Astrocyte (in vitro differentiated cells and primary cell): ENCODE data around the gene DENR. TPM values are rescaled to one million over a fixed set of nuclear protein-coding genes. Genes with fewer than 3 reads are reported as not detected.

ENCODE experiments used
- DNase-seq: peaks from one replicate; pipeline ENCODE4 v3.0.0-alpha.2; 2010; ENCODE audit warnings: low read depth
- FAIRE-seq: peaks from 2 replicates; lab custom pipeline; 2011; peaks lifted over from hg19 to GRCh38; lab: Jason Lieb, UNC
- H2AFZ ChIP-seq: 2 replicates; pipeline ENCODE4 v1.6.0; 2012; ENCODE audit warnings: low read depth, low read length, inconsistent platforms
- H3K27ac ChIP-seq: 2 replicates; pipeline ENCODE4 v1.5.1; 2011; ENCODE audit warnings: low read depth, low read length, inconsistent platforms
- H3K27me3 ChIP-seq: 2 replicates; pipeline ENCODE4 v1.6.0; 2011; ENCODE audit warnings: low read length, inconsistent platforms; ENCODE audit not compliant: insufficient read depth
- H3K36me3 ChIP-seq: 2 replicates; pipeline ENCODE4 v1.5.1; 2011; ENCODE audit warnings: low read length, inconsistent platforms; ENCODE audit not compliant: insufficient read depth
- H3K4me1 ChIP-seq: 2 replicates; pipeline ENCODE4 v1.5.1; 2011; ENCODE audit warnings: low read length, inconsistent platforms; ENCODE audit not compliant: insufficient read depth
- H3K4me2 ChIP-seq: 2 replicates; pipeline ENCODE4 v1.6.0; 2012; ENCODE audit warnings: low read length, inconsistent platforms
- H3K4me3 ChIP-seq: 2 replicates; pipeline ENCODE4 v1.5.1; 2011; ENCODE audit warnings: low read depth, mild to moderate bottlenecking, low read length, inconsistent platforms; ENCODE audit not compliant: insufficient read depth
- H3K79me2 ChIP-seq: 2 replicates; pipeline ENCODE4 v1.6.0; 2012; ENCODE audit warnings: mild to moderate bottlenecking, low read length, inconsistent platforms; ENCODE audit not compliant: insufficient read depth
- H3K9ac ChIP-seq: 2 replicates; pipeline ENCODE4 v1.6.0; 2012; ENCODE audit warnings: mild to moderate bottlenecking, low read length, inconsistent platforms
- H3K9me3 ChIP-seq: 2 replicates; pipeline ENCODE4 v1.5.1; 2012; ENCODE audit warnings: low read depth, mild to moderate bottlenecking, low read length, inconsistent platforms; ENCODE audit not compliant: insufficient read depth
- H4K20me1 ChIP-seq: 2 replicates; pipeline ENCODE4 v1.6.0; 2012; ENCODE audit warnings: low read length, inconsistent platforms; ENCODE audit not compliant: insufficient read depth
- H3K27ac Mint-ChIP-seq: one replicate; pipeline ENCODE4 v1.8.0; 2021; ENCODE audit warnings: mild to moderate bottlenecking, mixed read lengths; ENCODE audit not compliant: unreplicated experiment
- H3K27me3 Mint-ChIP-seq: one replicate; pipeline ENCODE4 v1.8.0; 2021; ENCODE audit warnings: low read depth, mixed read lengths; ENCODE audit not compliant: unreplicated experiment
- H3K36me3 Mint-ChIP-seq: one replicate; pipeline ENCODE4 v1.8.0; 2021; ENCODE audit warnings: low read depth, mixed read lengths; ENCODE audit not compliant: unreplicated experiment
- H3K4me1 Mint-ChIP-seq: one replicate; pipeline ENCODE4 v1.8.0; 2021; ENCODE audit warnings: low read depth, mixed read lengths; ENCODE audit not compliant: unreplicated experiment
- H3K4me3 Mint-ChIP-seq: one replicate; pipeline ENCODE4 v1.8.0; 2021; ENCODE audit warnings: mild to moderate bottlenecking, moderate library complexity, mixed read lengths; ENCODE audit not compliant: unreplicated experiment
- H3K9me3 Mint-ChIP-seq: one replicate; pipeline ENCODE4 v1.8.0; 2021; ENCODE audit warnings: mild to moderate bottlenecking, mixed read lengths; ENCODE audit not compliant: unreplicated experiment
- EZH2 ChIP-seq: IDR thresholded peaks from 2 replicates; pipeline ENCODE4 v1.6.1; 2012; ENCODE audit warnings: mild to moderate bottlenecking, low read length, inconsistent platforms; ENCODE audit not compliant: insufficient read depth
- total RNA-seq: library from RNA; stranded (reverse); gene quantifications from 2 replicates; pipeline ENCODE4 v1.2.1, GENCODE V29; 2021
- TF ChIP-seq, protein P1 (sequence below): IDR thresholded peaks from 2 replicates; pipeline ENCODE4 v1.5.1; 2011; ENCODE audit warnings: low read depth, mild to moderate bottlenecking, inconsistent platforms, low read length, moderate library complexity; ENCODE audit not compliant: insufficient read depth

The DENR gene
- total RNA-seq, 1 donor from 2014 or later = 62.9 TPM

DNA sequence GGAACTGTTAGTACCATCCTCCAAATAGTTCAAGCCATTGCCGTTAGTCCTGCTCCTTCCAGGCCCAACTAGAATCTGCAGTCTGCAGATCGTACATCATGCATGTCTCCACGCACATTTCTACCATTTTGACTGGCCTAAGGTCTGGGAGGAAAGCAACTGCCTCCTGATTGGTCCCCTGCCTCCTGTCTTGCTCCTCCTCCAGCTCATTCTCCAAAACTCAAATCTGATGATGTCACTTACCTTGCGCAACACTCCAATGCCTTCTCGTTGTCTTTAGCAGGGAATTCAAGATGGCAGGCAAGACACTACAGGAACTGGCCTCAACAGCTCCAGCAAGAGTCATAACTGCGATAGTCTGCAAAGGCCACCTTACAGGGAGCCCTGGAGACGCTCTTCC is 12.3 kb upstream of the DENR start:
- Mint-ChIP-seq H3K4me1 (peaks cover 2% of the 10 kb centered on the region), H3K36me3 (no peaks in the 10 kb centered on the region), H3K27ac (no peak overlapping the region), H3K27me3 (no peaks in the 10 kb centered on the region), H3K9me3 (peaks cover 3% of the 10 kb centered on the region), H3K4me3 (no peak overlapping the region)
- Histone ChIP-seq H3K9ac (no peak overlapping the region), H2AFZ (no peak overlapping the region), H3K4me2 (no peak overlapping the region), H3K36me3 (no peaks in the 10 kb centered on the region), H3K79me2 (no peaks in the 10 kb centered on the region), H4K20me1 (no peaks in the 10 kb centered on the region), H3K9me3 (no peaks in the 10 kb centered on the region), H3K27ac (no peak overlapping the region), H3K27me3 (no peaks in the 10 kb centered on the region), H3K4me1 (no peaks in the 10 kb centered on the region), H3K4me3 (no peak overlapping the region)
- TF ChIP-seq, protein P1, sequence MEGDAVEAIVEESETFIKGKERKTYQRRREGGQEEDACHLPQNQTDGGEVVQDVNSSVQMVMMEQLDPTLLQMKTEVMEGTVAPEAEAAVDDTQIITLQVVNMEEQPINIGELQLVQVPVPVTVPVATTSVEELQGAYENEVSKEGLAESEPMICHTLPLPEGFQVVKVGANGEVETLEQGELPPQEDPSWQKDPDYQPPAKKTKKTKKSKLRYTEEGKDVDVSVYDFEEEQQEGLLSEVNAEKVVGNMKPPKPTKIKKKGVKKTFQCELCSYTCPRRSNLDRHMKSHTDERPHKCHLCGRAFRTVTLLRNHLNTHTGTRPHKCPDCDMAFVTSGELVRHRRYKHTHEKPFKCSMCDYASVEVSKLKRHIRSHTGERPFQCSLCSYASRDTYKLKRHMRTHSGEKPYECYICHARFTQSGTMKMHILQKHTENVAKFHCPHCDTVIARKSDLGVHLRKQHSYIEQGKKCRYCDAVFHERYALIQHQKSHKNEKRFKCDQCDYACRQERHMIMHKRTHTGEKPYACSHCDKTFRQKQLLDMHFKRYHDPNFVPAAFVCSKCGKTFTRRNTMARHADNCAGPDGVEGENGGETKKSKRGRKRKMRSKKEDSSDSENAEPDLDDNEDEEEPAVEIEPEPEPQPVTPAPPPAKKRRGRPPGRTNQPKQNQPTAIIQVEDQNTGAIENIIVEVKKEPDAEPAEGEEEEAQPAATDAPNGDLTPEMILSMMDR = no peak
- no peak for TF ChIP-seq EZH2
- DNase-seq (no peak), FAIRE-seq (no peak)

DNA sequence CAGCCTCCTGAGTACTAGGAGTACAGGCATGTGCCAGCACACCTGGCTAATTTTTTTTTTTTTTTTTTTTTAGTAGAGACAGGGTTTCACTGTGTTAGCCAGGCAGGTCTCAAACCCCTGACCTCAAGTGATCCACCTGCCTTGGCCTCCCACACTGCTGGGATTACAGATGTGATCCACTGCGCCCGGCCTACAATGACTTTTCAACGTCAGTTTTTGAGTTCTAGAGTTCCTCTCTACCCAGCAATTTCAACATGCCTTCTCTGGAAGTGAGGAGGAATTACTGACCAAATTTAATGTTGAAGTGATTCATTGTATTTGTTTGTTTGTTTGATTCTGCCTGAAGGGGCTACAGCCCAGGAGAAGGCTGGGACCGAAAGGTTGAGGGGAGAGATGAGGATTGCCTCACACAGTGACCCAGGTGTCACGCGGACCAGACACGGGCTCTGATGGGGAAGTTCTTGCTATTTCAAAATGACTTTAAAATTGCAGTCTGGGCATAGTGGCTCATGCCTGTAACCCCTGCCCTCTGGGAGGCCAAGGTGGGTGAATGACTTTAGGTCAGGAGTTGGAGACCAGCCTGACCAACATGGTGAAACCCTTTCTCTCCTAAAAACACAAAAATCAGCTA is 8.6 kb upstream of the DENR start:
- H3K27me3 ChIP-seq = no peaks in the 10 kb centered on the region
- Mint-ChIP-seq H3K4me3 (no peak overlapping the region), H3K27ac (no peak overlapping the region), H3K4me1 (no peaks in the 10 kb centered on the region), H3K36me3 (no peaks in the 10 kb centered on the region), H3K9me3 (peaks cover 3% of the 10 kb centered on the region), H3K27me3 (no peaks in the 10 kb centered on the region)
- no peak overlapping the region for H3K9ac ChIP-seq
- H3K9me3 ChIP-seq = no peaks in the 10 kb centered on the region
- TF ChIP-seq, protein P1 = no peak
- no peak for TF ChIP-seq EZH2
- no peak overlapping the region for H3K27ac ChIP-seq
- no peak overlapping the region for H3K4me3 ChIP-seq
- no peaks in the 10 kb centered on the region for H4K20me1 ChIP-seq
- DNase-seq (no peak), FAIRE-seq (no peak)
- no peak overlapping the region for H2AFZ ChIP-seq
- H3K4me2 ChIP-seq = no peak overlapping the region
- no peaks in the 10 kb centered on the region for H3K4me1 ChIP-seq
- no peaks in the 10 kb centered on the region for H3K36me3 ChIP-seq
- no peaks in the 10 kb centered on the region for H3K79me2 ChIP-seq
